Spleen (tissue), 11 donors: Measurements from ENCODE around the gene PZP. TPM values are rescaled to one million over a fixed set of nuclear protein-coding genes. Genes with fewer than 3 reads are reported as not detected.

Experiments
- DNase-seq: peaks from one replicate; pipeline ENCODE4 v3.0.0-alpha.2; 2020
- H3K27ac ChIP-seq, 8 donors: fragments of 200-600 bp; sonication (generic) in 7 of 8; 1 replicate in 4 of 8; 2 replicates in 4 of 8; pipeline versions ENCODE4 v1.5.0 to v1.8.0; 2016 to 2021; ENCODE audit warnings: inconsistent platforms in 4 of 8, mild to moderate bottlenecking in 4 of 8, moderate library complexity in 1 of 8
- H3K27me3 ChIP-seq, 7 donors: fragments of 200-600 bp; sonication (generic) in 6 of 7; replicated peaks in 1 of 7; 1 replicate in 4 of 7; 2 replicates in 3 of 7; pipeline versions ENCODE4 v1.5.0 to v1.8.0; 2016 to 2021; ENCODE audit warnings: inconsistent platforms in 3 of 7, mild to moderate bottlenecking in 1 of 7
- H3K36me3 ChIP-seq, 6 donors: fragments of 200-600 bp; sonication (generic) in 5 of 6; 1 replicate in 4 of 6; 2 replicates in 2 of 6; pipeline versions ENCODE4 v1.5.0 to v1.8.0; 2016 to 2021; ENCODE audit warnings: inconsistent platforms in 2 of 6
- H3K4me1 ChIP-seq, 6 donors: fragments of 200-600 bp; sonication (generic) in 5 of 6; 1 replicate in 3 of 6; 2 replicates in 3 of 6; pipeline versions ENCODE4 v1.5.0 to v1.8.0; 2016 to 2021; ENCODE audit warnings: inconsistent platforms in 3 of 6
- H3K4me3 ChIP-seq, 8 donors: fragments of 200-600 bp; sonication (generic) in 7 of 8; 1 replicate in 4 of 8; 2 replicates in 4 of 8; pipeline versions ENCODE4 v1.5.0 to v1.8.0; 2016 to 2021; ENCODE audit warnings: inconsistent platforms in 4 of 8, mild to moderate bottlenecking in 4 of 8, moderate library complexity in 2 of 8
- H3K9me3 ChIP-seq, 8 donors: fragments of 200-600 bp; sonication (generic) in 7 of 8; 1 replicate in 4 of 8; 2 replicates in 4 of 8; pipeline versions ENCODE4 v1.5.0 to v1.8.0; 2016 to 2021; ENCODE audit warnings: inconsistent platforms in 4 of 8
- CTCF ChIP-seq, 11 experiments: fragments of 200-600 bp in 7 of 11; fragments of 450-650 bp in 4 of 11; sonication (generic) in 4 of 11; IDR thresholded peaks in 8 of 11; conservative IDR thresholded peaks in 3 of 11; 1 replicate in 7 of 11; 2 replicates in 4 of 11; pipeline versions ENCODE4 v1.4.0 to v1.8.0; 2016 to 2021; ENCODE audit warnings: antibody characterized with exemption in 11 of 11, inconsistent platforms in 4 of 11, mild to moderate bottlenecking in 1 of 11
- POLR2A ChIP-seq, 3 donors: fragments of 450-650 bp; IDR thresholded peaks; one replicate each; pipeline ENCODE4 v1.5.1; 2017; ENCODE audit warnings: antibody characterized with exemption in 3 of 3, mild to moderate bottlenecking in 1 of 3
- POLR2AphosphoS5 ChIP-seq, 3 donors: sonication (generic); formaldehyde crosslinking; IDR thresholded peaks; one replicate each; pipeline ENCODE4 v1.5.1; 2017; ENCODE audit warnings: antibody characterized with exemption in 3 of 3
- WGBS, 5 donors: extraction: QIAGEN DNeasy Blood & Tissue Kit in 3 of 5; methylation state at CpG; one replicate each; pipeline versions ENCODE4 v1.1.5 to v1.1.7; 2013 to 2018; 5-methylcytosine and 5-hydroxymethylcytosine counted together
- intact Hi-C: fragments of 100-400 bp; cut with DNase I; formaldehyde crosslinking; loops from one replicate; pipeline ENCODE4 v1.15.0; 2023; ENCODE audit warnings: low total_unique reads
- polyA plus RNA-seq, 3 donors: library from polyadenylated mRNA; stranded (reverse); fragments of 200-250 nt; gene quantifications; one replicate each; pipeline ENCODE4 v1.2.1, GENCODE V29; 2013
- total RNA-seq, 7 donors: library from RNA; depleted of rRNA in 3 of 7; stranded (reverse); fragments of >200 nt in 3 of 7; fragmentation: NEBNext Ultra II Directional in 4 of 7; extraction: Animal tissue kit (Norgen Biotek cat#: 25700) in 4 of 7; gene quantifications; one replicate each; pipeline versions ENCODE4 v1.1.0 to v1.2.1, GENCODE V29; 2016 to 2021
- donor health status: healthy with polysubstance abuse.
- donor health status: DM: no; HTN: no; CAD: no; lungs with moderate emphysema.
- donor health status: DM: no; HTN: no; CAD: no.
- donor health status: Bipolar disorder and iron deficiency.
- donor health status: healthy.
- donor health status: DM: no; HTN: no; CAD: no.
- donor health status: DM: yes; HTN: yes; CAD: no.

Gene PZP
- total and polyA plus RNA-seq, 10 donors, result 0.06 to 3.0 (median 0.92) TPM

GRCh38 chr12:9106610-9107541 lies 101.3 kb downstream of the PZP start:
- Histone ChIP-seq H3K36me3 (peaks cover 0 to 96% (median 12%) of the 10 kb centered on the region in 6 donors), H3K27me3 (no peaks in the 10 kb centered on the region), H3K4me1 (peaks cover 0 to 6% (median 0%) of the 10 kb centered on the region in 6 donors), H3K9me3 (no peaks in the 10 kb centered on the region), H3K27ac (no peak overlapping the region), H3K4me3 (no peak overlapping the region)
- intact Hi-C loops, result no loop called here
- 85 to 95% (median 91%) methylated on average over 11 of the region's 11 CpGs for WGBS, 5 donors
- no peak for DNase-seq
- TF ChIP-seq POLR2A (IDR thresholded peaks at IDR 0.05) (no peak), POLR2AphosphoS5 (IDR thresholded peaks at IDR 0.05) (no peak), CTCF (IDR thresholded peaks at IDR 0.05 in 8 of 11, conservative IDR thresholded peaks at IDR 0.05 in 3 of 11) (no peak)

- no peak for DNase-seq
- H3K27me3 ChIP-seq, result no peaks in the 10 kb centered on the region
- intact Hi-C loops, result no loop called here
- H3K4me1 ChIP-seq, result peaks cover 0 to 5% (median 0%) of the 10 kb centered on the region in 6 donors
- 69 to 93% (median 75%) methylated on average over 1 of the region's 1 CpG for WGBS, 5 donors
- H3K36me3 ChIP-seq, result peaks cover 0 to 97% (median 15%) of the 10 kb centered on the region in 6 donors
- H3K9me3 ChIP-seq, result no peaks in the 10 kb centered on the region
- TF ChIP-seq CTCF (IDR thresholded peaks at IDR 0.05 in 8 of 11, conservative IDR thresholded peaks at IDR 0.05 in 3 of 11) (no peak), POLR2A (IDR thresholded peaks at IDR 0.05) (no peak), POLR2AphosphoS5 (IDR thresholded peaks at IDR 0.05) (no peak)
- no peak overlapping the region for H3K27ac ChIP-seq
- H3K4me3 ChIP-seq, result no peak overlapping the region
Observed at GRCh38 chr12:9106067-9106466, 102.1 kb downstream of the PZP start.

GRCh38 chr12:9104767-9105423 lies 103.3 kb downstream of the PZP start:
- intact Hi-C loops, result no loop called here
- Histone ChIP-seq H3K9me3 (no peaks in the 10 kb centered on the region), H3K36me3 (peaks cover 0 to 100% (median 18%) of the 10 kb centered on the region in 6 donors), H3K4me3 (no peak overlapping the region), H3K4me1 (peaks cover 0 to 5% (median 0%) of the 10 kb centered on the region in 6 donors), H3K27me3 (no peaks in the 10 kb centered on the region), H3K27ac (no peak overlapping the region)
- TF ChIP-seq POLR2A (IDR thresholded peaks at IDR 0.05) (no peak), CTCF (IDR thresholded peaks at IDR 0.05 in 8 of 11, conservative IDR thresholded peaks at IDR 0.05 in 3 of 11) (no peak), POLR2AphosphoS5 (IDR thresholded peaks at IDR 0.05) (no peak)
- no peak for DNase-seq

- intact Hi-C loops, result no loop called here
- WGBS, 5 donors, result 70 to 88% (median 76%) methylated on average over 4 of the region's 4 CpGs
- DNase-seq, result no peak
- no peak overlapping the region for H3K27ac ChIP-seq
- no peaks in the 10 kb centered on the region for H3K27me3 ChIP-seq
- H3K9me3 ChIP-seq, result no peaks in the 10 kb centered on the region
- H3K4me3 ChIP-seq, result no peak overlapping the region
- no peak for TF ChIP-seq CTCF (IDR thresholded peaks at IDR 0.05 in 8 of 11, conservative IDR thresholded peaks at IDR 0.05 in 3 of 11)
- no peak for TF ChIP-seq POLR2A (IDR thresholded peaks at IDR 0.05)
- no peak for TF ChIP-seq POLR2AphosphoS5 (IDR thresholded peaks at IDR 0.05)
- peaks cover 0 to 5% (median 0%) of the 10 kb centered on the region in 6 donors for H3K4me1 ChIP-seq
- peaks cover 0 to 100% (median 22%) of the 10 kb centered on the region in 6 donors for H3K36me3 ChIP-seq
Observed at GRCh38 chr12:9104087-9104486, 104.1 kb downstream of the PZP start.
